HEK293T (cell line): Measurements from ENCODE around the gene DCP2.

ENCODE experiments used
- FOXA1 ChIP-seq: fragments of 450-650 bp; IDR thresholded peaks from 2 replicates; pipeline ENCODE4 v1.6.1; 2016; ENCODE audit warnings: mild to moderate bottlenecking
- FOXK2 ChIP-seq: fragments of 450-650 bp; IDR thresholded peaks from 2 replicates; pipeline ENCODE4 v1.6.1; 2016; ENCODE audit warnings: mild to moderate bottlenecking
- FOXM1 ChIP-seq: fragments of 450-650 bp; IDR thresholded peaks from 2 replicates; pipeline ENCODE4 v1.6.1; 2017; ENCODE audit warnings: mild to moderate bottlenecking, borderline replicate concordance
- HDGF ChIP-seq: fragments of 450-650 bp; IDR thresholded peaks from 2 replicates; pipeline ENCODE4 v1.6.1; 2017; ENCODE audit warnings: antibody characterized with exemption, borderline replicate concordance
- L3MBTL2 ChIP-seq: fragments of 450-650 bp; conservative IDR thresholded peaks from 2 replicates; pipeline ENCODE4 v1.6.1; 2016; ENCODE audit warnings: mild to moderate bottlenecking
- NFRKB ChIP-seq: fragments of 450-650 bp; IDR thresholded peaks from 2 replicates; pipeline ENCODE4 v1.6.1; 2016; ENCODE audit warnings: mild to moderate bottlenecking, moderate library complexity
- SP1 ChIP-seq: fragments of 450-650 bp; IDR thresholded peaks from 2 replicates; pipeline ENCODE4 v1.6.1; 2017
- SUZ12 ChIP-seq: fragments of 450-650 bp; IDR thresholded peaks from 2 replicates; pipeline ENCODE4 v1.6.1; 2016; ENCODE audit warnings: mild to moderate bottlenecking
- TARDBP ChIP-seq: fragments of 450-650 bp; IDR thresholded peaks from 2 replicates; pipeline ENCODE4 v1.6.1; 2016

DNA sequence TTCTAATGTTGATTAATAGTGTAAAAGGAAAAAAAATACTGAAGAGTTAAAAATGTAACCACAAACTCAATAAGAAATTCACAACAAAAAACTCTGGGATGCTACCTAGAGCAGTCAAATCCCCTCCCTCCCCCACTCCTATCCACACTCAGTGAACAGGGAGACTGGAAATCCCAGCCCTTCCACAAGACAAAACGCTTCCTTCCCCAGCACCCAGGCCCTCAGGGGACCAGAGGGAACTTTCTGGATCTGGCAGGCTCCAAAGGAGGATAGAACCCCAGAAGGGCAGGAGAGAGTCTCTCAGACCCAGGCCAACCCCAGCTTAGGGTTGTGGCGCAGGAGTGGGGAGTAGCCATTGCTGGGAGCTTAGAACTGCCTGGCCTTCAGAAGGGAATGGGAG is 55.0 kb downstream of the DCP2 start:
- no peak for TF ChIP-seq SP1
- no peak for TF ChIP-seq L3MBTL2
- TF ChIP-seq SUZ12 = no peak
- TF ChIP-seq NFRKB = no peak
- no peak for TF ChIP-seq TARDBP
- TF ChIP-seq FOXM1 = no peak
- TF ChIP-seq FOXK2 = no peak
- TF ChIP-seq HDGF = no peak
- no peak for TF ChIP-seq FOXA1
